ENCODE data around the gene MICALL1.
A peak's percentile ranks its signal among the peaks of the same experiment; 100 is the strongest.
"Not testable (repeated sequence)": the region's sequence is repeated elsewhere in the genome, so short reads cannot be mapped to it uniquely, and the experiment has no call there.

Gene MICALL1

GRCh38 chr22:37943136-37943824, 37.2 kb downstream of the MICALL1 start:
- H3K27ac ChIP-seq: peak overlapping the region; percentile 32; the same call in 1 of the 2 replicates
- TF ChIP-seq ZFX (IDR thresholded peaks at IDR 0.05): no peak
- TF ChIP-seq CTCF (conservative IDR thresholded peaks at IDR 0.05): no peak

- H3K27ac ChIP-seq: peak overlapping the region; percentile 13; the same call in 1 of the 2 replicates
- TF ChIP-seq ZFX (IDR thresholded peaks at IDR 0.05) (no peak), CTCF (conservative IDR thresholded peaks at IDR 0.05) (no peak)
Measured at GRCh38 chr22:37943825-37944198, 37.7 kb downstream of the MICALL1 start.

- peak overlapping the region; percentile 13; the same call in 1 of the 2 replicates for H3K27ac ChIP-seq
Measured at GRCh38 chr22:37944423-37944822, 38.3 kb downstream of the MICALL1 start.

GRCh38 chr22:37947142-37947795, 41.2 kb downstream of the MICALL1 start:
- not testable (repeated sequence) for H3K27ac ChIP-seq

- no peak overlapping the region for H3K27ac ChIP-seq
- TF ChIP-seq ZFX (IDR thresholded peaks at IDR 0.05) (no peak), CTCF (conservative IDR thresholded peaks at IDR 0.05) (no peak)
Measured at GRCh38 chr22:37951305-37951704, 45.2 kb downstream of the MICALL1 start.

DNA sequence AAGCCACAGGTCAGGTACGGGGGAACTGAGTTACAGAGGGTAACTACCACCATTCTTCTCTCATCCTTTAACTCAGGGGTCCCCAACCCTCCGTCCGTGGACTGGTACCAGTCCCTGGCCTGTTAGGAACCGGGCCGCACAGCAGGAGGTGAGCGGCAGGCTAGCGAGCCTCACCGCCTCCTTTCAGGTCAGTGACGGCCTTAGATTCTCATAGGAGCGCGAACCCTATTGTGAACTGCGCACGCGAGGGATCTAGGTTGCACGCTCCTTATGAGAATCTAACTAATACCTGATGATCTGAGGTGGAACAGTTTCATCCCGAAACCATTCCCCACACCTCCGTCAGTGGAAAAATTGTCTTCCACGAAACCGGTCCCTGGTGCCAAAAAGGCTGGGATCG, 46.5 kb downstream of the MICALL1 start:
- not testable (repeated sequence) for H3K27ac ChIP-seq

- TF ChIP-seq ZFX (IDR thresholded peaks at IDR 0.05) (no peak), CTCF (conservative IDR thresholded peaks at IDR 0.05) (no peak)
- peak overlapping the region; percentile 85 for H3K27ac ChIP-seq
Measured at GRCh38 chr22:37953062-37953436, 47.0 kb downstream of the MICALL1 start.

- H3K27ac ChIP-seq: peak within 1 kb of the TSS; percentile 85
- TF ChIP-seq CTCF (conservative IDR thresholded peaks at IDR 0.05) (no peak), ZFX (IDR thresholded peaks at IDR 0.05) (no peak)
Measured at GRCh38 chr22:37953437-37954179, 47.5 kb downstream of the MICALL1 start, which contains the start of the genes C22orf23 and POLR2F. Gene C22orf23 (minus strand): TSS chr22:37953601. CDS start chr22:37953149, 452 bp downstream. Gene POLR2F (plus strand): TSS chr22:37953699. CDS start chr22:37953788, 89 bp downstream.
